Fibroblast of lung (primary cell): ENCODE results near the gene PCDH9.

Experiments used
- CTCF ChIP-seq, 2 donors: IDR thresholded peaks in 1 of 2; conservative IDR thresholded peaks in 1 of 2; 1 replicate in 1 of 2; 2 replicates in 1 of 2; pipeline ENCODE4 v1.5.1; 2011 to 2012; ENCODE audit warnings: low read length in 2 of 2, control low read depth in 1 of 2, inconsistent platforms in 1 of 2, low read depth in 1 of 2, mild to moderate bottlenecking in 1 of 2
- EZH2 ChIP-seq: IDR thresholded peaks from 2 replicates; pipeline ENCODE4 v1.5.1; 2012; ENCODE audit warnings: low read length, control low read depth, mild to moderate bottlenecking; ENCODE audit errors: missing control alignments

DNA sequence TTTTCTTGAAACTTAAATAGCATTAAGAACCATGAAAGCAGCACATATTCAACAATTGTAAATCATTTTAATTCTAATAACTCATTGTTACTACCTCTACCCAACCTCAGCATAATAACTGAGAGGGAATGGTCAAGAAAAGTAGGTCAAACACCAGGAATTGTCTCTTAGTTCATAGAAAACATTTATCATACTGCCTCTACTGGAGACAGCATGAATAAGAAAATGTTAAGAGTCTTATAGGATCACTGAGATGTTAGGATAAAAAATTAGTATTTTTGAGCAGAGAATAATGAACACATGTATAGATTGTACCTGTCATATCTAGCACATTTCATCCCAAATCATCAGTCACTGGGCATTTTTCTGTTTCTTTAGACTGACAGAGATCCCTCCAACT lies 515.3 kb downstream of the PCDH9 start:
- TF ChIP-seq CTCF (conservative IDR thresholded peaks at IDR 0.05 in 1 of 2, IDR thresholded peaks at IDR 0.05 in 1 of 2; ENCODE audit: low read depth in 1 of 2, low read length in 2 of 2) = peak in 1 of 2 donors; percentile 8
- TF ChIP-seq EZH2 = no peak
